HEK293 (cell line): ENCODE measurements around the gene TXNDC11.

ENCODE experiments used
- CTCF ChIA-PET: fragments of 350-600 bp; formaldehyde crosslinking; extraction: SDS; loops from one replicate; lab custom pipeline; 2021; ENCODE audit warnings: antibody characterized with exemption; lab: Yijun Ruan, JAX
- POLR2A ChIA-PET: fragments of 300-600 bp; formaldehyde crosslinking; extraction: SDS; loops from one replicate; lab custom pipeline; 2020; ENCODE audit warnings: antibody characterized with exemption, inconsistent platforms; lab: Yijun Ruan, JAX
- H3K27ac ChIP-seq: fragments of 200-500 bp; sonication (Bioruptor generic); 2 replicates; pipeline ENCODE4 v1.5.1; 2014; ENCODE audit warnings: low read depth, low read length, control low read depth, inconsistent platforms; ENCODE audit errors: extremely low read depth
- H3K36me3 ChIP-seq, 2 experiments: fragments of 200-500 bp in 1 of 2; sonication (Bioruptor generic) in 1 of 2; 1 replicate in 1 of 2; 2 replicates in 1 of 2; pipeline ENCODE4 v1.5.1; 2014 to 2017; ENCODE audit warnings: inconsistent platforms in 2 of 2, low read length in 2 of 2; ENCODE audit not compliant: control insufficient read depth in 2 of 2, insufficient read depth in 1 of 2
- H3K4me1 ChIP-seq: fragments of 200-500 bp; sonication (Bioruptor generic); 2 replicates; pipeline ENCODE4 v1.5.1; 2014; ENCODE audit warnings: mild to moderate bottlenecking, low read length, inconsistent platforms; ENCODE audit not compliant: control insufficient read depth, insufficient read depth
- H3K4me3 ChIP-seq: 2 replicates; pipeline ENCODE4 v1.5.1; 2011; ENCODE audit warnings: low read depth, mild to moderate bottlenecking, control low read depth, low read length, moderate library complexity
- H3K9me3 ChIP-seq: fragments of 200-500 bp; sonication (Bioruptor generic); 2 replicates; pipeline ENCODE4 v1.5.1; 2014; ENCODE audit warnings: low read depth, low read length, inconsistent platforms; ENCODE audit not compliant: control insufficient read depth, insufficient read depth
- BCL11B ChIP-seq: fragments of 450-650 bp; formaldehyde crosslinking; IDR thresholded peaks from 2 replicates; pipeline ENCODE4 v1.5.1; 2016; ENCODE audit warnings: low read depth, missing biosample characterization, missing genetic modification characterization
- EGR2 ChIP-seq: fragments of 450-650 bp; formaldehyde crosslinking; IDR thresholded peaks from 2 replicates; pipeline ENCODE4 v1.5.1; 2016; ENCODE audit warnings: low read depth, missing biosample characterization, missing genetic modification characterization
- KLF10 ChIP-seq: fragments of 450-650 bp; IDR thresholded peaks from 2 replicates; pipeline ENCODE4 v1.5.1; 2018; ENCODE audit warnings: missing biosample characterization, mild to moderate bottlenecking, missing genetic modification characterization
- MEIS1 ChIP-seq: sonication (generic); formaldehyde crosslinking; IDR thresholded peaks from 2 replicates; pipeline ENCODE4 v1.8.1; 2022; ENCODE audit warnings: missing genetic modification reagents, mild to moderate bottlenecking, borderline replicate concordance
- MYNN ChIP-seq: fragments of 450-650 bp; formaldehyde crosslinking; IDR thresholded peaks from 2 replicates; pipeline ENCODE4 v1.5.1; 2016; ENCODE audit warnings: missing biosample characterization, missing genetic modification characterization, borderline replicate concordance
- MZF1 ChIP-seq: fragments of 450-650 bp; formaldehyde crosslinking; IDR thresholded peaks from 2 replicates; pipeline ENCODE4 v1.5.1; 2017; ENCODE audit warnings: missing biosample characterization, missing genetic modification characterization, borderline replicate concordance
- SALL2 ChIP-seq: fragments of 450-650 bp; formaldehyde crosslinking; IDR thresholded peaks from 2 replicates; pipeline ENCODE4 v1.5.0; 2017; ENCODE audit warnings: missing biosample characterization, mild to moderate bottlenecking, missing genetic modification characterization, borderline replicate concordance
- WT1 ChIP-seq: fragments of 450-650 bp; formaldehyde crosslinking; IDR thresholded peaks from 2 replicates; pipeline ENCODE4 v1.5.1; 2016; ENCODE audit warnings: missing biosample characterization, missing genetic modification characterization
- ZBTB17 ChIP-seq: fragments of 450-650 bp; formaldehyde crosslinking; IDR thresholded peaks from 2 replicates; pipeline ENCODE4 v1.5.1; 2016; ENCODE audit warnings: missing biosample characterization, missing genetic modification characterization
- ZNF132 ChIP-seq: fragments of 450-650 bp; formaldehyde crosslinking; IDR thresholded peaks from 2 replicates; pipeline ENCODE4 v1.5.1; 2017; ENCODE audit warnings: missing biosample characterization, missing genetic modification characterization, borderline replicate concordance
- ZNF155 ChIP-seq: fragments of 450-650 bp; formaldehyde crosslinking; IDR thresholded peaks from 2 replicates; pipeline ENCODE4 v1.5.1; 2016; ENCODE audit warnings: missing biosample characterization, missing genetic modification characterization
- ZNF169 ChIP-seq: fragments of 450-650 bp; formaldehyde crosslinking; IDR thresholded peaks from 2 replicates; pipeline ENCODE4 v1.5.1; 2016; ENCODE audit warnings: missing biosample characterization, missing genetic modification characterization
- ZNF175 ChIP-seq: fragments of 450-650 bp; formaldehyde crosslinking; IDR thresholded peaks from 2 replicates; pipeline ENCODE4 v1.5.1; 2016; ENCODE audit warnings: missing biosample characterization, missing genetic modification characterization
- ZNF202 ChIP-seq: fragments of 450-650 bp; formaldehyde crosslinking; IDR thresholded peaks from 2 replicates; pipeline ENCODE4 v1.5.1; 2016; ENCODE audit warnings: missing biosample characterization, missing genetic modification characterization, borderline replicate concordance
- ZNF292 ChIP-seq: fragments of 450-650 bp; formaldehyde crosslinking; IDR thresholded peaks from 2 replicates; pipeline ENCODE4 v1.5.1; 2016; ENCODE audit warnings: low read depth, missing biosample characterization, missing genetic modification characterization, borderline replicate concordance
- ZNF302 ChIP-seq: fragments of 450-650 bp; formaldehyde crosslinking; IDR thresholded peaks from 2 replicates; pipeline ENCODE4 v1.5.1; 2016; ENCODE audit warnings: missing biosample characterization, missing genetic modification characterization, low read depth
- ZNF311 ChIP-seq: fragments of 450-650 bp; formaldehyde crosslinking; IDR thresholded peaks from 2 replicates; pipeline ENCODE4 v1.5.1; 2017; ENCODE audit warnings: missing biosample characterization, missing genetic modification characterization, borderline replicate concordance
- ZNF529 ChIP-seq: fragments of 450-650 bp; formaldehyde crosslinking; IDR thresholded peaks from 2 replicates; pipeline ENCODE4 v1.5.1; 2017; ENCODE audit warnings: missing genetic modification characterization, missing biosample characterization; ENCODE audit not compliant: insufficient replicate concordance
- ZNF580 ChIP-seq: fragments of 450-650 bp; formaldehyde crosslinking; IDR thresholded peaks from 2 replicates; pipeline ENCODE4 v1.5.1; 2016; ENCODE audit warnings: missing biosample characterization, missing genetic modification characterization
- ZNF596 ChIP-seq: fragments of 450-650 bp; IDR thresholded peaks from 2 replicates; pipeline ENCODE4 v1.5.0; 2018; ENCODE audit warnings: missing biosample characterization, mild to moderate bottlenecking, missing genetic modification characterization, moderate library complexity
- ZNF639 ChIP-seq: fragments of 450-650 bp; formaldehyde crosslinking; IDR thresholded peaks from 2 replicates; pipeline ENCODE4 v1.5.1; 2016; ENCODE audit warnings: missing biosample characterization, missing genetic modification characterization
- ZNF747 ChIP-seq: fragments of 450-650 bp; formaldehyde crosslinking; IDR thresholded peaks from 2 replicates; pipeline ENCODE4 v1.5.1; 2016; ENCODE audit warnings: missing biosample characterization, missing genetic modification characterization
- ZNF791 ChIP-seq: fragments of 450-650 bp; formaldehyde crosslinking; IDR thresholded peaks from 2 replicates; pipeline ENCODE4 v1.5.1; 2016; ENCODE audit warnings: missing biosample characterization, missing genetic modification characterization
- ZNF830 ChIP-seq: fragments of 450-650 bp; IDR thresholded peaks from 2 replicates; pipeline ENCODE4 v1.5.0; 2018; ENCODE audit warnings: missing biosample characterization, missing genetic modification characterization, low read depth, mild to moderate bottlenecking, moderate library complexity
- TF ChIP-seq, protein P1 (sequence below): fragments of 450-650 bp; formaldehyde crosslinking; IDR thresholded peaks from 2 replicates; pipeline ENCODE4 v1.5.1; 2016; ENCODE audit warnings: missing biosample characterization, missing genetic modification characterization, borderline replicate concordance
- TF ChIP-seq, protein P2 (sequence below): fragments of 450-650 bp; formaldehyde crosslinking; conservative IDR thresholded peaks from 2 replicates; pipeline ENCODE4 v1.5.1; 2016; ENCODE audit warnings: low read depth, missing biosample characterization, missing genetic modification characterization

TXNDC11 gene

DNA sequence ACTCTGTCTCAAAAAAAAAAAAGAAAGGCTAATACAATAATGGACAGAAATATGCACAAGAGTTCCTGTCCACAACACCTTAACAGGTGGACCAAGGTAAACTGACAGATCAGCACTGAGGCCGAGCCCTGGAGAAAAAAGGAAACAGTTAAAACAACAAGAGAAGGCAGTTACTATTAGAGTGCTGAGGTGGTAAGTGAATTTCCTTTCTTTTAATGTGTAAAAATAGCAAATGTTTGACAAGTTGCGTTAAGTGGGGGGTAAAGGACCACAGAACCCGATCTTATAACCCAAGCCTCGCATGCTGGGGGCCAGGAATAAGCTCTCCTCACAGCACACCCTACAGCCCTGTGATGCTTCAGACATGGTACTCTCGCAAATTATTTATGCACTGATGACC, 24.8 kb downstream of the TXNDC11 start:
- Histone ChIP-seq H3K27ac (no peak overlapping the region), H3K9me3 (no peaks in the 10 kb centered on the region), H3K36me3 (peaks cover 30 to 50% of the 10 kb centered on the region in 2 experiments), H3K4me1 (no peaks in the 10 kb centered on the region), H3K4me3 (no peak overlapping the region)
- ChIA-PET POLR2A (interaction anchor here (0.7 kb wide), 1 partner anchor 750 kb away, joined by 7 read pairs; no protein-coding TSS in a partner anchor), CTCF (interaction anchor here (0.6 kb wide), 2 partner anchors 8 to 338 kb away, joined by 3 to 4 read pairs; no protein-coding TSS in a partner anchor)
- TF ChIP-seq WT1 (tag by site-specific recombination): no peak
- no peak for TF ChIP-seq ZBTB17 (tag by site-specific recombination)
- no peak for TF ChIP-seq ZNF169 (tag by site-specific recombination)
- no peak for TF ChIP-seq ZNF175 (tag by site-specific recombination)
- TF ChIP-seq EGR2: no peak
- no peak for TF ChIP-seq ZNF132 (tag by site-specific recombination)
- no peak for TF ChIP-seq KLF10
- TF ChIP-seq ZNF529 (tag by site-specific recombination): no peak
- no peak for TF ChIP-seq ZNF155 (tag by site-specific recombination)
- no peak for TF ChIP-seq ZNF302
- TF ChIP-seq ZNF830 (tag by site-specific recombination): no peak
- TF ChIP-seq ZNF639 (tag by site-specific recombination): no peak
- TF ChIP-seq ZNF747 (tag by site-specific recombination): no peak
- no peak for TF ChIP-seq ZNF202 (tag by site-specific recombination)
- no peak for TF ChIP-seq ZNF596
- TF ChIP-seq, protein P1, sequence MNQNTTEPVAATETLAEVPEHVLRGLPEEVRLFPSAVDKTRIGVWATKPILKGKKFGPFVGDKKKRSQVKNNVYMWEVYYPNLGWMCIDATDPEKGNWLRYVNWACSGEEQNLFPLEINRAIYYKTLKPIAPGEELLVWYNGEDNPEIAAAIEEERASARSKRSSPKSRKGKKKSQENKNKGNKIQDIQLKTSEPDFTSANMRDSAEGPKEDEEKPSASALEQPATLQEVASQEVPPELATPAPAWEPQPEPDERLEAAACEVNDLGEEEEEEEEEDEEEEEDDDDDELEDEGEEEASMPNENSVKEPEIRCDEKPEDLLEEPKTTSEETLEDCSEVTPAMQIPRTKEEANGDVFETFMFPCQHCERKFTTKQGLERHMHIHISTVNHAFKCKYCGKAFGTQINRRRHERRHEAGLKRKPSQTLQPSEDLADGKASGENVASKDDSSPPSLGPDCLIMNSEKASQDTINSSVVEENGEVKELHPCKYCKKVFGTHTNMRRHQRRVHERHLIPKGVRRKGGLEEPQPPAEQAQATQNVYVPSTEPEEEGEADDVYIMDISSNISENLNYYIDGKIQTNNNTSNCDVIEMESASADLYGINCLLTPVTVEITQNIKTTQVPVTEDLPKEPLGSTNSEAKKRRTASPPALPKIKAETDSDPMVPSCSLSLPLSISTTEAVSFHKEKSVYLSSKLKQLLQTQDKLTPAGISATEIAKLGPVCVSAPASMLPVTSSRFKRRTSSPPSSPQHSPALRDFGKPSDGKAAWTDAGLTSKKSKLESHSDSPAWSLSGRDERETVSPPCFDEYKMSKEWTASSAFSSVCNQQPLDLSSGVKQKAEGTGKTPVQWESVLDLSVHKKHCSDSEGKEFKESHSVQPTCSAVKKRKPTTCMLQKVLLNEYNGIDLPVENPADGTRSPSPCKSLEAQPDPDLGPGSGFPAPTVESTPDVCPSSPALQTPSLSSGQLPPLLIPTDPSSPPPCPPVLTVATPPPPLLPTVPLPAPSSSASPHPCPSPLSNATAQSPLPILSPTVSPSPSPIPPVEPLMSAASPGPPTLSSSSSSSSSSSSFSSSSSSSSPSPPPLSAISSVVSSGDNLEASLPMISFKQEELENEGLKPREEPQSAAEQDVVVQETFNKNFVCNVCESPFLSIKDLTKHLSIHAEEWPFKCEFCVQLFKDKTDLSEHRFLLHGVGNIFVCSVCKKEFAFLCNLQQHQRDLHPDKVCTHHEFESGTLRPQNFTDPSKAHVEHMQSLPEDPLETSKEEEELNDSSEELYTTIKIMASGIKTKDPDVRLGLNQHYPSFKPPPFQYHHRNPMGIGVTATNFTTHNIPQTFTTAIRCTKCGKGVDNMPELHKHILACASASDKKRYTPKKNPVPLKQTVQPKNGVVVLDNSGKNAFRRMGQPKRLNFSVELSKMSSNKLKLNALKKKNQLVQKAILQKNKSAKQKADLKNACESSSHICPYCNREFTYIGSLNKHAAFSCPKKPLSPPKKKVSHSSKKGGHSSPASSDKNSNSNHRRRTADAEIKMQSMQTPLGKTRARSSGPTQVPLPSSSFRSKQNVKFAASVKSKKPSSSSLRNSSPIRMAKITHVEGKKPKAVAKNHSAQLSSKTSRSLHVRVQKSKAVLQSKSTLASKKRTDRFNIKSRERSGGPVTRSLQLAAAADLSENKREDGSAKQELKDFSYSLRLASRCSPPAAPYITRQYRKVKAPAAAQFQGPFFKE (tag by site-specific recombination): no peak
- no peak for TF ChIP-seq ZNF292
- no peak for TF ChIP-seq ZNF311 (tag by site-specific recombination)
- TF ChIP-seq ZNF580: no peak
- TF ChIP-seq MZF1 (tag by site-specific recombination): no peak

GRCh38 chr16:11716336-11716735, 26.3 kb downstream of the TXNDC11 start:
- CTCF ChIA-PET: interaction anchor here (1.0 to 4.0 kb wide), 3 partner anchors 185 to 320 kb away, joined by 4 to 32 read pairs (median 31); no protein-coding TSS in a partner anchor
- Histone ChIP-seq H3K9me3 (no peaks in the 10 kb centered on the region), H3K36me3 (peaks cover 30 to 41% of the 10 kb centered on the region in 2 experiments), H3K4me1 (no peaks in the 10 kb centered on the region), H3K27ac (no peak overlapping the region), H3K4me3 (no peak overlapping the region)
- POLR2A ChIA-PET: no interaction called here
- TF ChIP-seq MEIS1: no peak
- TF ChIP-seq SALL2 (tag by site-specific recombination): no peak
- no peak for TF ChIP-seq BCL11B (tag by site-specific recombination)
- TF ChIP-seq MYNN (tag by site-specific recombination): no peak
- TF ChIP-seq ZNF292: no peak
- TF ChIP-seq, protein P2, sequence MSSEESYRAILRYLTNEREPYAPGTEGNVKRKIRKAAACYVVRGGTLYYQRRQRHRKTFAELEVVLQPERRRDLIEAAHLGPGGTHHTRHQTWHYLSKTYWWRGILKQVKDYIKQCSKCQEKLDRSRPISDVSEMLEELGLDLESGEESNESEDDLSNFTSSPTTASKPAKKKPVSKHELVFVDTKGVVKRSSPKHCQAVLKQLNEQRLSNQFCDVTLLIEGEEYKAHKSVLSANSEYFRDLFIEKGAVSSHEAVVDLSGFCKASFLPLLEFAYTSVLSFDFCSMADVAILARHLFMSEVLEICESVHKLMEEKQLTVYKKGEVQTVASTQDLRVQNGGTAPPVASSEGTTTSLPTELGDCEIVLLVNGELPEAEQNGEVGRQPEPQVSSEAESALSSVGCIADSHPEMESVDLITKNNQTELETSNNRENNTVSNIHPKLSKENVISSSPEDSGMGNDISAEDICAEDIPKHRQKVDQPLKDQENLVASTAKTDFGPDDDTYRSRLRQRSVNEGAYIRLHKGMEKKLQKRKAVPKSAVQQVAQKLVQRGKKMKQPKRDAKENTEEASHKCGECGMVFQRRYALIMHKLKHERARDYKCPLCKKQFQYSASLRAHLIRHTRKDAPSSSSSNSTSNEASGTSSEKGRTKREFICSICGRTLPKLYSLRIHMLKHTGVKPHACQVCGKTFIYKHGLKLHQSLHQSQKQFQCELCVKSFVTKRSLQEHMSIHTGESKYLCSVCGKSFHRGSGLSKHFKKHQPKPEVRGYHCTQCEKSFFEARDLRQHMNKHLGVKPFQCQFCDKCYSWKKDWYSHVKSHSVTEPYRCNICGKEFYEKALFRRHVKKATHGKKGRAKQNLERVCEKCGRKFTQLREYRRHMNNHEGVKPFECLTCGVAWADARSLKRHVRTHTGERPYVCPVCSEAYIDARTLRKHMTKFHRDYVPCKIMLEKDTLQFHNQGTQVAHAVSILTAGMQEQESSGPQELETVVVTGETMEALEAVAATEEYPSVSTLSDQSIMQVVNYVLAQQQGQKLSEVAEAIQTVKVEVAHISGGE (tag by site-specific recombination): no peak
- TF ChIP-seq ZNF791 (tag by site-specific recombination): no peak
